Hematopoietic multipotent progenitor cell treated with erythropoietin and hydrocortisone succinate and interleukin-3 and kit ligand, for 15 days (in vitro differentiated cells): ENCODE measurements around the gene HOXB6.

Source experiments
- DNase-seq: peaks from one replicate; pipeline ENCODE4 v3.0.0-alpha.2; 2015; ENCODE audit warnings: low spot score

HOXB6 gene

GRCh38 chr17:48621410-48622392 is 16.9 kb upstream of the HOXB6 start:
- no peak for DNase-seq

- no peak for DNase-seq
Measured at GRCh38 chr17:48620461-48621139, 15.8 kb upstream of the HOXB6 start.

GRCh38 chr17:48619826-48620449 is 15.2 kb upstream of the HOXB6 start:
- DNase-seq: no peak

GRCh38 chr17:48618256-48618896 is 13.6 kb upstream of the HOXB6 start:
- DNase-seq: peak; percentile 79

- DNase-seq: no peak
Measured at GRCh38 chr17:48617471-48618255, 12.9 kb upstream of the HOXB6 start.

GRCh38 chr17:48616717-48617470 is 12.1 kb upstream of the HOXB6 start:
- no peak for DNase-seq

GRCh38 chr17:48615963-48616716 is 11.4 kb upstream of the HOXB6 start:
- DNase-seq: no peak

GRCh38 chr17:48615047-48615962 is 10.5 kb upstream of the HOXB6 start, which contains the start of gene HOXB8:
HOXB8 (minus strand) TSS chr17:48615292; CDS start chr17:48614704, 588 bp downstream.
- DNase-seq: no peak

GRCh38 chr17:48613862-48614694 is 9.3 kb upstream of the HOXB6 start:
- no peak for DNase-seq

GRCh38 chr17:48612854-48613691 is 8.3 kb upstream of the HOXB6 start:
- DNase-seq: no peak

GRCh38 chr17:48612456-48612853 is 7.7 kb upstream of the HOXB6 start:
- DNase-seq: no peak

GRCh38 chr17:48611681-48612455 is 7.1 kb upstream of the HOXB6 start:
- DNase-seq: no peak

- no peak for DNase-seq
Measured at GRCh38 chr17:48611213-48611612, 6.4 kb upstream of the HOXB6 start.

- peak; percentile 35 for DNase-seq
Measured at GRCh38 chr17:48610282-48611211, 5.8 kb upstream of the HOXB6 start, which contains the start of gene HOXB7. HOXB7 (minus strand) TSS chr17:48611017; CDS start chr17:48610918, 99 bp downstream.
